HepG2 (cell line): ENCODE measurements around the gene COX6B1. TPM values are rescaled to one million over a fixed set of nuclear protein-coding genes. Genes with fewer than 3 reads are reported as not detected.
A peak's percentile ranks its signal among the peaks of the same experiment; 100 is the strongest.

ENCODE experiments used
- DBP ChIP-seq: sonication (generic); formaldehyde crosslinking; IDR thresholded peaks from 2 replicates; pipeline ENCODE4 v1.4.0; 2020; ENCODE audit warnings: missing genetic modification reagents; ENCODE audit errors: not compliant biosample characterization
- DNMT3B ChIP-seq: conservative IDR thresholded peaks from 2 replicates; pipeline ENCODE4 v1.6.1; 2016; ENCODE audit warnings: missing biosample characterization, control low read depth
- EP300 ChIP-seq, 3 experiments: sonication (generic) in 1 of 3; formaldehyde crosslinking in 1 of 3; IDR thresholded peaks; 2 replicates each; pipeline versions ENCODE4 v1.5.1 to v1.6.1; 2011 to 2020; ENCODE audit warnings: low read depth in 2 of 3, low read length in 2 of 3, borderline replicate concordance in 1 of 3, improper control_type of control experiment in 1 of 3, mild to moderate bottlenecking in 1 of 3, missing genetic modification reagents in 1 of 3, moderate library complexity in 1 of 3
- ETV5 ChIP-seq: IDR thresholded peaks from 2 replicates; pipeline ENCODE4 v1.6.1; 2018; ENCODE audit warnings: missing biosample characterization, missing genetic modification reagents, inconsistent platforms, borderline replicate concordance
- HNRNPL ChIP-seq: fragments of 200-400 bp; formaldehyde crosslinking; IDR thresholded peaks from 2 replicates; pipeline ENCODE4 v1.6.1; 2017; ENCODE audit warnings: mild to moderate bottlenecking, low read depth, low read length
- JDP2 ChIP-seq: sonication (generic); formaldehyde crosslinking; IDR thresholded peaks from 2 replicates; pipeline ENCODE4 v1.8.1; 2022; ENCODE audit warnings: missing genetic modification reagents, borderline replicate concordance
- KLF13 ChIP-seq: sonication (generic); formaldehyde crosslinking; IDR thresholded peaks from 2 replicates; pipeline ENCODE4 v1.4.0; 2020; ENCODE audit warnings: mild to moderate bottlenecking, missing genetic modification reagents
- KLF9 ChIP-seq: IDR thresholded peaks from 2 replicates; pipeline ENCODE4 v1.6.1; 2016; ENCODE audit warnings: low read depth
- MBD4 ChIP-seq: IDR thresholded peaks from 2 replicates; pipeline ENCODE4 v1.6.1; 2012; ENCODE audit warnings: low read length, inconsistent platforms, borderline replicate concordance
- RBAK ChIP-seq: sonication (generic); formaldehyde crosslinking; IDR thresholded peaks from 2 replicates; pipeline ENCODE4 v1.5.1; 2020; ENCODE audit warnings: mild to moderate bottlenecking, missing genetic modification reagents
- REST ChIP-seq, 2 experiments: IDR thresholded peaks; 2 replicates each; pipeline ENCODE4 v1.6.1; 2011 to 2012; ENCODE audit warnings: low read length in 2 of 2, borderline replicate concordance in 1 of 2, low read depth in 1 of 2, mild to moderate bottlenecking in 1 of 2, moderate library complexity in 1 of 2
- ZBTB14 ChIP-seq: sonication (generic); formaldehyde crosslinking; IDR thresholded peaks from 2 replicates; pipeline ENCODE4 v1.4.0; 2020; ENCODE audit warnings: missing genetic modification reagents
- ZBTB2 ChIP-seq: sonication (generic); formaldehyde crosslinking; IDR thresholded peaks from 2 replicates; pipeline ENCODE4 v1.8.0; 2022; ENCODE audit warnings: low read depth, missing genetic modification reagents
- ZC3H13 ChIP-seq: sonication (generic); formaldehyde crosslinking; IDR thresholded peaks from 2 replicates; pipeline ENCODE4 v1.8.1; 2023; ENCODE audit warnings: mild to moderate bottlenecking, missing genetic modification reagents, moderate library complexity
- ZFAT ChIP-seq: sonication (generic); formaldehyde crosslinking; conservative IDR thresholded peaks from 2 replicates; pipeline ENCODE4 v1.8.1; 2023; ENCODE audit warnings: missing genetic modification reagents, inconsistent platforms
- ZNF33B ChIP-seq: sonication (generic); formaldehyde crosslinking; IDR thresholded peaks from 2 replicates; pipeline ENCODE4 v1.5.1; 2020; ENCODE audit warnings: mild to moderate bottlenecking, missing genetic modification reagents
- ZNF350 ChIP-seq: sonication (generic); formaldehyde crosslinking; IDR thresholded peaks from 2 replicates; pipeline ENCODE4 v1.4.0; 2020; ENCODE audit warnings: mild to moderate bottlenecking, low read depth, missing genetic modification reagents, borderline replicate concordance
- ZNF430 ChIP-seq: sonication (generic); formaldehyde crosslinking; IDR thresholded peaks from 2 replicates; pipeline ENCODE4 v1.9.0; 2021; ENCODE audit warnings: mild to moderate bottlenecking, missing genetic modification reagents
- ZNF724P ChIP-seq: sonication (generic); formaldehyde crosslinking; IDR thresholded peaks from 2 replicates; pipeline ENCODE4 v1.8.0; 2022; ENCODE audit warnings: missing genetic modification reagents, borderline replicate concordance
- polyA plus RNA-seq, 8 experiments: library from polyadenylated mRNA; depleted of rRNA in 3 of 8; stranded (reverse) in 7 of 8; unstranded in 1 of 8; fragments of >200 nt; fragmentation: Illumina TruSeq in 4 of 8; extraction: Trizol in 4 of 8; gene quantifications; 2 replicates each; pipeline versions ENCODE4 v1.2.1 to v1.2.3, GENCODE V29; 2011 to 2016; ENCODE audit warnings: low read depth in 4 of 8, missing spikeins in 1 of 8, mixed read lengths in 1 of 8; ENCODE audit not compliant: insufficient read depth in 1 of 8
- total RNA-seq, 5 experiments: library from RNA; depleted of rRNA; stranded (reverse); fragments of >200 nt; fragmentation: Illumina TruSeq; extraction: Trizol; gene quantifications; 2 replicates each; pipeline ENCODE4 v1.2.3, GENCODE V29; 2016; ENCODE audit warnings: low read depth in 1 of 5

Gene COX6B1
- total and polyA plus RNA-seq, 2 of the 13 experiments (the other 11 are each of a cell fraction or from before 2014, with no cell fraction given): 481 to 487 TPM

GRCh38 chr19:35628565-35629331 is 19.4 kb upstream of the COX6B1 start, which contains the start of gene RBM42 (continued):
- TF ChIP-seq RBAK (CRISPR knock-in tag) (no peak), ZNF350 (CRISPR knock-in tag) (peak; percentile 84; the same call in 1 of the 2 replicates), MBD4 (no peak), ZC3H13 (CRISPR knock-in tag) (0 out of 2 replicates have a peak, but pooled peaks have one; percentile 61), ZBTB2 (CRISPR knock-in tag) (0 out of 2 replicates have a peak, but pooled peaks have one; percentile 28), JDP2 (CRISPR knock-in tag) (no peak), ZNF724P (CRISPR knock-in tag) (no peak), KLF13 (CRISPR knock-in tag) (no peak), REST (IDR thresholded peaks at IDR 0.05; ENCODE audit: borderline replicate concordance in 1 of 2, low read depth in 1 of 2, low read length in 2 of 2) (no peak), EP300 (IDR thresholded peaks at IDR 0.05; ENCODE audit: low read depth in 2 of 2, low read length in 2 of 2) (no peak; a peak in 1 of 4 replicates), EP300 (CRISPR knock-in tag; IDR thresholded peaks at IDR 0.05; ENCODE audit: borderline replicate concordance) (peak; percentile 43), DBP (CRISPR knock-in tag) (peak; percentile 53), ZNF430 (CRISPR knock-in tag) (no peak), ZBTB14 (CRISPR knock-in tag) (peak; percentile 36; the same call in 1 of the 2 replicates), ZFAT (CRISPR knock-in tag) (no peak), DNMT3B (CRISPR knock-in tag) (no peak), HNRNPL (0 out of 2 replicates have a peak, but pooled peaks have one; percentile 81), ETV5 (CRISPR knock-in tag) (peak; percentile 75), ZNF33B (CRISPR knock-in tag) (no peak), KLF9 (CRISPR knock-in tag) (no peak)
